ENCODE results near the gene APLP2.
A peak's percentile ranks its signal among the peaks of the same experiment; 100 is the strongest.

APLP2 gene

GRCh38 chr11:130179396-130180306 is 110.0 kb downstream of the APLP2 start:
- no peak for TF ChIP-seq CTCF (IDR thresholded peaks at IDR 0.05; ENCODE audit: low read length, missing control alignments)
- DNase-seq (ENCODE audit: low read depth) = no peak
- no peak overlapping the region for H3K4me3 ChIP-seq (replicated peaks; ENCODE audit: low read depth, low read length)

- no peak overlapping the region for H3K4me3 ChIP-seq (replicated peaks; ENCODE audit: low read depth, low read length)
- peak; percentile 16 for DNase-seq (ENCODE audit: low read depth)
- TF ChIP-seq CTCF (IDR thresholded peaks at IDR 0.05; ENCODE audit: low read length, missing control alignments) = no peak
These were observed 110.8 kb downstream of the APLP2 start for GRCh38 chr11:130180491-130180890.

GRCh38 chr11:130180896-130181294 is 111.2 kb downstream of the APLP2 start:
- no peak overlapping the region for H3K4me3 ChIP-seq (replicated peaks; ENCODE audit: low read depth, low read length)
- no peak for DNase-seq (ENCODE audit: low read depth)
- no peak for TF ChIP-seq CTCF (IDR thresholded peaks at IDR 0.05; ENCODE audit: low read length, missing control alignments)

GRCh38 chr11:130181295-130182272 is 111.9 kb downstream of the APLP2 start:
- no peak overlapping the region for H3K4me3 ChIP-seq (replicated peaks; ENCODE audit: low read depth, low read length)
- TF ChIP-seq CTCF (IDR thresholded peaks at IDR 0.05; ENCODE audit: low read length, missing control alignments) = no peak
- DNase-seq (ENCODE audit: low read depth) = peak; percentile 71

GRCh38 chr11:130183878-130184610 is 114.3 kb downstream of the APLP2 start:
- no peak for DNase-seq (ENCODE audit: low read depth)
- no peak overlapping the region for H3K4me3 ChIP-seq (replicated peaks; ENCODE audit: low read depth, low read length)
- TF ChIP-seq CTCF (IDR thresholded peaks at IDR 0.05; ENCODE audit: low read length, missing control alignments) = no peak

GRCh38 chr11:130187096-130187495 is 117.4 kb downstream of the APLP2 start:
- TF ChIP-seq CTCF (IDR thresholded peaks at IDR 0.05; ENCODE audit: low read length, missing control alignments) = no peak
- H3K4me3 ChIP-seq (replicated peaks; ENCODE audit: low read depth, low read length) = no peak overlapping the region
- no peak for DNase-seq (ENCODE audit: low read depth)
